ENCODE measurements around the gene WFDC10A.
"Not testable (repeated sequence)": the region's sequence is repeated elsewhere in the genome, so short reads cannot be mapped to it uniquely, and the experiment has no call there.

Gene WFDC10A

GRCh38 chr20:45649312-45649863 is 19.8 kb downstream of the WFDC10A start:
- DNase-seq: no peak

- not testable (repeated sequence) for DNase-seq
These were observed 22.2 kb downstream of the WFDC10A start for GRCh38 chr20:45651726-45652125.

GRCh38 chr20:45657038-45657437 is 27.5 kb downstream of the WFDC10A start:
- DNase-seq: not testable (repeated sequence)

GRCh38 chr20:45670139-45670538 is 40.6 kb downstream of the WFDC10A start, which contains the start of gene WFDC11:
TSS of gene WFDC11 (minus strand) at chr20:45670239. CDS start at chr20:45650600, 19,639 bp downstream.
- DNase-seq: no peak

- DNase-seq: no peak
These were observed 43.2 kb downstream of the WFDC10A start for GRCh38 chr20:45672765-45673164.

GRCh38 chr20:45679650-45680049 is 50.1 kb downstream of the WFDC10A start:
- DNase-seq: no peak
